B cell (primary cell): ENCODE measurements around the gene CLSTN2.

Experiments used
- CTCF ChIP-seq: fragments of 200-600 bp; IDR thresholded peaks from one replicate; pipeline ENCODE4 v1.8.0; 2022; ENCODE audit warnings: antibody characterized with exemption, mild to moderate bottlenecking
- EZH2 ChIP-seq: IDR thresholded peaks from 2 replicates; pipeline ENCODE4 v1.6.1; 2012; ENCODE audit warnings: borderline replicate concordance, low read depth, mild to moderate bottlenecking, moderate library complexity, low read length; ENCODE audit not compliant: insufficient read depth, poor library complexity, severe bottlenecking

- TF ChIP-seq CTCF, result no peak
- TF ChIP-seq EZH2, result no peak
Measured at GRCh38 chr3:140428380-140428779, 493.4 kb downstream of the CLSTN2 start.
